Measurements from ENCODE around the gene PCBP2. TPM values are rescaled to one million over a fixed set of nuclear protein-coding genes. Genes with fewer than 3 reads are reported as not detected.
A peak's percentile ranks its signal among the peaks of the same experiment; 100 is the strongest.

Gene PCBP2
- total RNA-seq, 3 donors from 2014 or later = 512 to 722 (median 529) TPM

DNA sequence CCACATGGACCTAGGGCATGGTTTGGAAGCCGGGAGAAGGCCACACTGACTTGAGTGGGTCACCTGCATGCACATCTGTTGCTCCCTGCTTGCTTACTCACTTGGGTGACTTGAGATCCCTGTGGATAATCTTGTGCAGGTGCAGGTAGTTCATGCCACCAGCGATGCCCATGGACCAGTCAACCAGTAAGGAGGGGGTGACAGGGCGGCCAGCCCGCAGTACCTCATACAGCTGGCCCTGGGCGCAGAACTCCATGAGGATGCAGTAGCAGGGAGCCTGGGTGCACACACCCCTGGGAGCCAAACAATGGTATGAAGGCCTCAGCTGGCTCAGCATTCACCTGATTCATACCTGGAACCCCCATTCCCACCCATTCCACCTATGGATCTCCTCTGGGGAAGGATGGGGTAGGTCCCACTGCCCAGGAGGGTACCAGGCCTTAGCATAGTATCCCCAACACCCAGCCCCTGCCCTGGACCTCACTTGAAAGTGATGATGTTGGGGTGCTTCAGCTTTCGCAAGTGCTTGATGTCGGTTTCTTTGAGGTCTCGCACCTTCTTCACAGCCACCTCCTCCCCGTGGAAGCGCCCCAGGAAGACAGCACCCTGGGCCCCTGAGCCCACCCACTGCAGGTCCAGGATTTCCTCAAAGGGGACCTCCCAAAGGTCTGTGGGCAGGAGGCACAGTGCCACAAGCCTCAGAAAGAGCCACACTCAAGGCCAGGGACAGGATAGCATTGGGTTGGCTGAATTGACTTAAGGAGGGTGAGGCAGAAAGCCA, 34.2 kb downstream of the PCBP2 start:
- intact Hi-C loops (cut with DNase I; ENCODE audit: low total_unique reads) = no loop called here
- Histone ChIP-seq H3K9me3 (no peaks in the 10 kb centered on the region), H3K36me3 (no peaks in the 10 kb centered on the region), H3K4me3 (no peak overlapping the region), H3K27me3 (no peaks in the 10 kb centered on the region), H3K27ac (no peak overlapping the region), H3K4me1 (no peaks in the 10 kb centered on the region)
- TF ChIP-seq POLR2A (IDR thresholded peaks at IDR 0.05) (no peak), CTCF (IDR thresholded peaks at IDR 0.05) (no peak), POLR2AphosphoS5 (IDR thresholded peaks at IDR 0.05) (no peak)
- no peak for DNase-seq (ENCODE audit: low spot score in 2 of 2)

DNA sequence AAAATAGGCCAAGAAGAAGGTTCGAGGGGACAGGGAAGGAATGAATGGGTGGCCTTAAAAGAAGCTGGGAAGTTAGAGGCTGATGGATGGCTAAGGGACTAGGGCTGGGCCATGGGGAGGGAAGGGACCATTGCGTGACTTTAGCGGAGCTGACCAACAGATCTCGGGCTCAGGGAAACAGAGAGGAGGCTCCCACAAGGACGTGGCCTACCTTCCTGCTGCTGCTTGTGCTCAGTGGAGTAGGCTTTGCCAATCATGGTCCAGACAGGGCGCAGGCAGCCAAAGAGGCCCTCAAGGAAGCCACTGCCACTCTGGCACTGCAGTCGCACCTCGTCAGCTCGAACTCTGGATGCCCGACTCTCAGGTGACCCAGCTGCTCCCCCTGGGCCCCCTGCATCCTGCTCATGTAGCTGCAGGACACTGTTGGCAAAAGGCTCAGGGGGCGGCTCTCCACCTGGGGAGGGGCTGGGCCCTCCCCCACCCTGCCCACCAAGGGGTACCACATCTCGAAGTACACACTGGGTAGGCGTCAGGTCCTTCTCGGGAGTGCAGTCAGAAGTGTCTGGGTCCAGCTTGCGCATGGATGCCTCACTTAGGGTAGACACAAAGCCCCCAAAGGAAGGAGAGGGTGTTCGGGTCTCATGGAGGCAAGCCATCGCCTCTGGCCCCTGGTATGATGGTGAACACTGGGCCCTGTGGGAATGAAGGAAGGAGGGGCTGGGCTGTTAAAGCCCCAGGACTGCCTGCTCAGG, 35.0 kb downstream of the PCBP2 start:
- no peak for TF ChIP-seq POLR2AphosphoS5 (IDR thresholded peaks at IDR 0.05)
- TF ChIP-seq POLR2A (IDR thresholded peaks at IDR 0.05) = no peak
- TF ChIP-seq CTCF (IDR thresholded peaks at IDR 0.05) = no peak
- DNase-seq (ENCODE audit: low spot score in 2 of 2) = no peak
- no peaks in the 10 kb centered on the region for H3K9me3 ChIP-seq
- no peaks in the 10 kb centered on the region for H3K27me3 ChIP-seq
- H3K4me1 ChIP-seq = no peaks in the 10 kb centered on the region
- H3K4me3 ChIP-seq = no peak overlapping the region
- H3K27ac ChIP-seq = no peak overlapping the region
- intact Hi-C loops (cut with DNase I; ENCODE audit: low total_unique reads) = no loop called here
- H3K36me3 ChIP-seq = no peaks in the 10 kb centered on the region

DNA sequence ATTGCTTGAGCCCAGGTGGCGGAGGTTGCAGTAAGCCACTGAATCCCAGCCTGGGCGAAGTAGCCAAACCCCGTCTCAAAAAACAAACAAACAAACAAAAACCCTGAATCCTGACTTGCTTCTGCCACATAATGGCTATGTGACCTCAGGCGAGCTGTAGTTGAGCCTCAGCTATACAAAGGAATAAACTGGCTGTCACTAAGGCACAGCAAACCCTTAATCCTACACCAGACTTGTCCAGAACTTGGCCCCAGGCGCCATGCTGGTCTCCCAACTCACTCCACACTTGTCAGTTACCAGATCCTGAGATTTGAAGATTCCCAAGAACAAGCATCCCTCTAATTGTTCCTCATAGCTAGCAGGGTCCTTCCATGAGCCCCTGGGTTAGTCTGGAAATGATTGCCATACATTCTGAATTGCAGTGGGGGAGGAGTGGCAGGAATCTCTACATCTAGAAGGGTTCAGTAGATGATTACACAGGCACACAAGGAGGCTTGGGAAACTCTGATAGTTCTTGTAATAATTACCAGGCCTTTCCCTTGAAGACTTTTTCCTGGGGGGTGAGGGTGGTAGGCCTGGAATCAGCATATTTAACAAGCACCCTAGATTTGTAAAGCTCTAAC, 37.5 kb downstream of the PCBP2 start:
- peaks cover 0 to 8% of the 10 kb centered on the region in 2 donors for H3K4me1 ChIP-seq
- no peaks in the 10 kb centered on the region for H3K9me3 ChIP-seq
- no peaks in the 10 kb centered on the region for H3K36me3 ChIP-seq
- no peak overlapping the region for H3K27ac ChIP-seq
- DNase-seq (ENCODE audit: low spot score in 2 of 2) = no peak
- TF ChIP-seq CTCF (IDR thresholded peaks at IDR 0.05) = no peak
- TF ChIP-seq POLR2A (IDR thresholded peaks at IDR 0.05) = no peak
- no peak for TF ChIP-seq POLR2AphosphoS5 (IDR thresholded peaks at IDR 0.05)
- no peaks in the 10 kb centered on the region for H3K27me3 ChIP-seq
- intact Hi-C loops (cut with DNase I; ENCODE audit: low total_unique reads) = no loop called here
- no peak overlapping the region for H3K4me3 ChIP-seq

DNA sequence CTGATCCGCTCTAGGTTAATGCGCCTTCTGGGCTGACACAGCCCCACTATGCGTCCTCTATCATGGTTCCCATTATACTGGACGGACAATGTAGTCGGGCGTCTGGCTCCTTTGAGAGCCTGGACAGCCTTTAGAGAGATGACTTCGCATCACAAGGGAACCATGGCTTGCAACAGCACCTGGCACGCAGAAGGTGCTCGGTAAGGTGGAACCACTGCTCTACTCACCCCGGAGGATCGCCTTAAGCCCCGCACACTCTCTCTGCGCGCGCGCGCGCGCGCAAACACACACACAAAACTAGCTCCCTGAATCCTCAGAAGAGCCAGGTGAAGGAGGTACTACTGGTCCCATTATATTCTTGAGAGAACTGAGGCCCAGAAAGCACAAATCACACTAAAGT, 40.3 kb downstream of the PCBP2 start:
- Histone ChIP-seq H3K27ac (peak overlapping the region; percentile 95 to 97), H3K27me3 (no peaks in the 10 kb centered on the region), H3K36me3 (no peaks in the 10 kb centered on the region), H3K4me3 (peak overlapping the region; percentile 49 to 71 (median 65)), H3K9me3 (no peaks in the 10 kb centered on the region), H3K4me1 (peaks cover 0 to 8% of the 10 kb centered on the region in 2 donors)
- intact Hi-C loops (cut with DNase I; ENCODE audit: low total_unique reads) = no loop called here
- no peak for DNase-seq (ENCODE audit: low spot score in 2 of 2)
- TF ChIP-seq POLR2A (IDR thresholded peaks at IDR 0.05) (no peak), CTCF (IDR thresholded peaks at IDR 0.05) (no peak), POLR2AphosphoS5 (IDR thresholded peaks at IDR 0.05) (no peak)
